Fibroblast of the aortic adventitia (primary cell): ENCODE results near the gene OLFML2B. TPM values are rescaled to one million over a fixed set of nuclear protein-coding genes. Genes with fewer than 3 reads are reported as not detected.
A peak's percentile ranks its signal among the peaks of the same experiment; 100 is the strongest.
"Not testable (repeated sequence)": the region's sequence is repeated elsewhere in the genome, so short reads cannot be mapped to it uniquely, and the experiment has no call there.

Experiments used
- DNase-seq: peaks from one replicate; pipeline ENCODE4 v3.0.0-alpha.2; 2010; ENCODE audit warnings: low read depth
- H3K4me3 ChIP-seq: 2 replicates; pipeline ENCODE4 v1.5.1; 2011; ENCODE audit warnings: low read depth, mild to moderate bottlenecking, control low read depth, low read length, moderate library complexity
- total RNA-seq: library from RNA; depleted of rRNA; stranded (reverse); fragments of >200 nt; gene quantifications from 2 replicates; pipeline ENCODE4 v1.2.3, GENCODE V29; 2012; ENCODE audit warnings: low replicate concordance
- TF ChIP-seq, protein P1 (sequence below): IDR thresholded peaks from 2 replicates; pipeline ENCODE4 v1.5.1; 2011; ENCODE audit warnings: mild to moderate bottlenecking, low read length, control low read depth, inconsistent platforms; ENCODE audit not compliant: insufficient read depth

OLFML2B gene
- total RNA-seq, 1 donor = 14.5 TPM

GRCh38 chr1:162055062-162055461 is 31.4 kb upstream of the OLFML2B start:
- TF ChIP-seq, protein P1, sequence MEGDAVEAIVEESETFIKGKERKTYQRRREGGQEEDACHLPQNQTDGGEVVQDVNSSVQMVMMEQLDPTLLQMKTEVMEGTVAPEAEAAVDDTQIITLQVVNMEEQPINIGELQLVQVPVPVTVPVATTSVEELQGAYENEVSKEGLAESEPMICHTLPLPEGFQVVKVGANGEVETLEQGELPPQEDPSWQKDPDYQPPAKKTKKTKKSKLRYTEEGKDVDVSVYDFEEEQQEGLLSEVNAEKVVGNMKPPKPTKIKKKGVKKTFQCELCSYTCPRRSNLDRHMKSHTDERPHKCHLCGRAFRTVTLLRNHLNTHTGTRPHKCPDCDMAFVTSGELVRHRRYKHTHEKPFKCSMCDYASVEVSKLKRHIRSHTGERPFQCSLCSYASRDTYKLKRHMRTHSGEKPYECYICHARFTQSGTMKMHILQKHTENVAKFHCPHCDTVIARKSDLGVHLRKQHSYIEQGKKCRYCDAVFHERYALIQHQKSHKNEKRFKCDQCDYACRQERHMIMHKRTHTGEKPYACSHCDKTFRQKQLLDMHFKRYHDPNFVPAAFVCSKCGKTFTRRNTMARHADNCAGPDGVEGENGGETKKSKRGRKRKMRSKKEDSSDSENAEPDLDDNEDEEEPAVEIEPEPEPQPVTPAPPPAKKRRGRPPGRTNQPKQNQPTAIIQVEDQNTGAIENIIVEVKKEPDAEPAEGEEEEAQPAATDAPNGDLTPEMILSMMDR = no peak
- H3K4me3 ChIP-seq = no peak overlapping the region
- peak; percentile 73 for DNase-seq

DNA sequence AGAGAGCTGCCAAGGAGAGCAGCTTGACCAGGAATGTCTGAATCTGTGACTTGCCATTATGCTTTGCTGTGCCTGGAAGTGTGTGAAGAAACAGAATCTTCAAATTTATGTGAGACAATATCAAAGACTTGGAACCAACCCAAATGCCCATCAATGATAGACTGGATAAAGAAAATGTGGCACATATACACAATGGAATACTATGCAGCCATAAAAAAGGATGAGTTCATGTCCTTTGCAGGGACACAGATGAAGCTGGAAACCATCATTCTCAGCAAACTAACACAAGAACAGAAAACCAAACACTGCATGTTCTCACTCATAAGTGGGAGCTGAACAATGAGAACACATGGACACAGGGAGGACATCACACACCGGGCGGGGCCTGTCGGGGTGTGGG is 30.3 kb upstream of the OLFML2B start:
- not testable (repeated sequence) for H3K4me3 ChIP-seq, DNase-seq

DNA sequence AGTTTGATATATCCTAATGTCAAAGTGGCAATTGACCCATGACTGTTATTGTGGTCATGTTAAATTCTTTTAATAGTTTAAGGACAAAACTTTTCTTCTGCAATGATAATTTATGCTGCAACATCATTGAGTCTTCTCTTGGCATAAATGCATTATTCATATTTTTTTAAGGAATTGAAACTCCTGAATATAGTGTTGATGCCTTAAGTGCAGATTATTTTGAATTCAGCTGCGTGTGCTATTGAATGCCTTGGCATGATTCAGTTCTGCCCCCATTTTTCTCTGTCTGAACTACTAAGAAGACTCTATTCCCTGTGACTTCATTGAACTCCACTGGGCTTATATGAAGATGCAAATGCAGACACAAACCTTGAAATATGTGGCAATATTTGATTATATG is 23.3 kb upstream of the OLFML2B start:
- DNase-seq = no peak
- H3K4me3 ChIP-seq = no peak overlapping the region
- TF ChIP-seq, protein P1 = no peak

GRCh38 chr1:162042361-162042760 is 18.7 kb upstream of the OLFML2B start:
- TF ChIP-seq, protein P1 = no peak

DNA sequence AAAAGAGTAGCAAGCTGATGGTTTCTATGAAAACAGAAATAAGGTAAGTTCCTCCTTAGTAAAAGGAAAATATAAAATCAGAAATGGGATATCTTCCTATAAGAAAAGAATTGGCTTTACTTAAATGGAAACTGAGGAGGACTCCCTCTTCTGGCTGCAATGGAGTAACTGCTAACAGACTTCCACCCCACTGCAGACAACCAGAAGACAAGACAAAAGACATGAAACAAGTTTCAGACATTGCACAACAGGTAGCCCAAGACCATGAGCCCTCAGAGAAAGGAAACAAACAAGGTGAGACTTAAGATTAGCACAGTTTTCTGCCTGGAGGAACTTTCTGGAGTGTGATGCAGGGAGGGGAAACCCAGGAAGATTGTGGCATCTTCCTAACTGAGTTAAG is 17.0 kb upstream of the OLFML2B start:
- peak; percentile 56 for DNase-seq
- TF ChIP-seq, protein P1 = peak; percentile 67

More at GRCh38 chr1:162042361-162042760, 18.7 kb upstream of the OLFML2B start:
- no peak for DNase-seq
- H3K4me3 ChIP-seq = no peak overlapping the region

DNA sequence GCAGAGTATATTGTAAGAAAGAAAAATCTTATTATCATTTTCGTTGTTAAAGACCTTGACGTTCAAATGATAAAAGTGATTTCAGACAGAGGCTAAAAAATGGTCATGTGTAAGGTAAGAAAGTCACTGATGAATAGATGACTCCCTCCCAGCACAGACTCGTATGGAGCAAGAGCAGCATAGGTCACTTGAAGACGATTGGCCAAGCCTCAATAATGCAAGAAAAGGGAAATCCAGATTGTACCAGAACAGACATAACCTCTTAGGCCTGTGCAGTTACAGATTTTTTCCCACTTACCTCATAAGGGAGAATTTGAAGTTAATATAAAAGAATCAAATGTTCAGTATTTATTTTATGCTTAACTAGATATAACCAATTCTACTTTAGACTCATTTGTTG is 16.3 kb upstream of the OLFML2B start:
- no peak for DNase-seq
- no peak overlapping the region for H3K4me3 ChIP-seq
- TF ChIP-seq, protein P1 = no peak

More for the DNA sequence above, 17.0 kb upstream of the OLFML2B start:
- H3K4me3 ChIP-seq = no peak overlapping the region

DNA sequence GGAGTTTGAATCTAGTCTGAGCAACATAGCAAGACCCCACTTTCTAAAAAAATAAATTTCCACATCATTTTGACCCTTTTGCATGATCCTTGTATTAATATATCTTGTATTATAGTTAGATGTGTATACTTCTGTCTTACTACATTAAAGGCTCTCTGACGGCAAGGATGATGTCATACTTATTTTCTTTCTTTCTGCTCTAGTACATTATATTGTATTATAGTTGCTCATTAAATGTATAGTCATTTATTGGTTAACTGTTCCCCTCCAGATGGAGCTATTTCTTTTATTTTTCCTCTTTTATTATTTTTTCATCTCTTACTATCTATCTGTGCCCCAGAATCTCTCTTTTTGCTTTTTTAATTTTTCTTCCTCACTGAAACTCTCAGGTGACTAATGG is 15.0 kb upstream of the OLFML2B start:
- DNase-seq = no peak
- TF ChIP-seq, protein P1 = no peak

More for the DNA sequence above, 15.0 kb upstream of the OLFML2B start:
- H3K4me3 ChIP-seq = no peak overlapping the region
